NCI-H2196 treated with DMSO at 0.1 percent for 48 hours (cell line): ENCODE data around the gene SHBG.

ENCODE experiments used
- DNase-seq: peaks from one replicate; lab custom pipeline; 2025; ENCODE audit not compliant: unreplicated experiment; lab: John Stamatoyannopoulos, UW

The SHBG gene

DNA sequence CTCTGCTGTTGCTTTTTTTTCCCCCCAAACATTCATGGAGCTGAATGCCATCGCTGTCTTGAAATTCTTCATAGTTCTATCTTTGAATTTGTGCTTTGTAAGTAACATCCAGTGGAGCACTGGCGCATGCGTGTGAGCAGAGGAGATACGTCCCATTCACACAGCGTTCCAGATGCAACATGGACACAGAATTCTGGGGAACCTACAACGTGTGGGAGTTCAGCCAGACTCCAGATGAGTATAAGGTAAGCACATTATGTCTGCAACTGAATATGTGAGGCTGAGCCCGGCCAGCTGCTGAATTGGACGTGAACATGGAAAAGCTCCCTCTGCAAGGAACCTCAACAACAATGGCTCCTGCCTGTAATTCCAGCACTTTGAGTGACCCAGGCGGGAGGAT, 16.5 kb downstream of the SHBG start:
- no peak for DNase-seq

DNA sequence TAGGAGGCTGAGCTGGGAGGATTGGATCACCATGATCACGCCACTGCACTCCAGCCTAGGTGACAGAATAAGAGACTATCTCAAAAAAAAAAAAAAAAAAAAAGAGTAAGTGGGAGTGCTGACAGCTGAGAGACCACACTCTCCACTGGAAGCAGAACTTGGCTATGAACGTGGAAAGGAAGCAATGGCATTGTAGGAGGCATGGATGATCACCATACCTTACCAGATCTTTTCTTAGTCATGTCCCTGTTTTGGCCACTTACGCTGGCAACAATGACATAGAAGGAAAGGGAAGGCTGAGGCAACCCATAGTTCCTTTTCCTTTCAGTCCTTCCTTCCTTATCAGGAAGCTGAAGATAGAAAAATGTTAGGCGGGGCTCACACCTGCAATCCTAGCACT, 17.1 kb downstream of the SHBG start:
- no peak for DNase-seq

DNA sequence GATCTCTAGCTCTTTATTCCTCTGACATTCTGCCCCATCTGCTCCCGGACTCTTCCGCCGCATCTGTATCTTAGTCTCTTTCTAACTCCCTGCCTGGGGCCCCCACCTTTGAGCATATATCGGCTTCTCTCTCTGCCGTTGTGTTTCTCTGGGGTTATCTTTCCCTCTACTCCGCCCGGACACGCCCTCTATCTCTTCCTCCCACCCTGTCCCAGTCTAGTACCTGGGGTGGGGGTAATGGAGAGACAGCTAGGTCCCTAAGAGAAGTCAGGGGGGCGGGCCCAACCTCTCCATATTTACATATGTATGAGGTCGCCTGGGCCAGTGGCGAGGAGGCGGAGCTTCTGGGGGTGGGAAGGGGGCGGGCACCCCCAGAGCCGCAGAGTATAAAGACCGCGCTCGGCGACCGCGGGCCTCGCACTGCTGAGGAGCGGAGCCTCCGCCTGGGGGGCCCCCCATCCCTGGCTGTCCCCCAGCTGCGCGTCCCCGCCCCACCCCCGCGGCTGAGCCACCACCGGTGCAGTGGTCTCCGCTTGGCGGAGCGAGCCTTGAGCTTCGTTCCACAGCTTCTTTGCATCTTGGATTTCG, 20.7 kb downstream of the SHBG start, which contains the start of gene ATP1B2:
TSS of gene ATP1B2 (plus strand) at position 418 of the 588 bp plus-strand sequence. CDS start 593 bp downstream, outside the sequence.
- peak; percentile 18 for DNase-seq

DNA sequence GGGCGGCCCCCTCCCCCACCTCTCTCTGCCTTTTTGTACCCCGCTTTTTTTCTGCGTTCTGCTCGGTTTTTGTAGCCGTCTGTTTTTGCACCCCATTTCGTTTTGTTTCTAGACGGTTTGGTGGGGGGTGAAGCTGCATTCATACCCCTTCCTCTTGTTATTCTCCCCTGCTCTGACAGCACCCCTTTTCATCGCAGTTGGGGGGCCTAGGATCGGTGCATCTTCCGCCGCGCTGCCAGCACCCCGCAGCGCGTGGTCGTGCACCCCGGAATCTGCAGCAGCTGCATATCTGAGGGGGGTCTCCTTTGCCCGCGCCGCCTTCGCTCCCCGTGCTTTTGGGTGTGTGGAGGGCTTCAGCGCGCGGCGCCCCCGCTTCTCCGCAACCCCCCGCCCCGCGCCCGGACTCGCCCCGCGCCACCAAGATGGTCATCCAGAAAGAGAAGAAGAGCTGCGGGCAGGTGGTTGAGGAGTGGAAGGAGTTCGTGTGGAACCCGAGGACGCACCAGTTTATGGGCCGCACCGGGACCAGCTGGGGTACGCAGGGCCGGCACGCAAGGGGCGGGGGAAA, 21.2 kb downstream of the SHBG start:
- DNase-seq = no peak

DNA sequence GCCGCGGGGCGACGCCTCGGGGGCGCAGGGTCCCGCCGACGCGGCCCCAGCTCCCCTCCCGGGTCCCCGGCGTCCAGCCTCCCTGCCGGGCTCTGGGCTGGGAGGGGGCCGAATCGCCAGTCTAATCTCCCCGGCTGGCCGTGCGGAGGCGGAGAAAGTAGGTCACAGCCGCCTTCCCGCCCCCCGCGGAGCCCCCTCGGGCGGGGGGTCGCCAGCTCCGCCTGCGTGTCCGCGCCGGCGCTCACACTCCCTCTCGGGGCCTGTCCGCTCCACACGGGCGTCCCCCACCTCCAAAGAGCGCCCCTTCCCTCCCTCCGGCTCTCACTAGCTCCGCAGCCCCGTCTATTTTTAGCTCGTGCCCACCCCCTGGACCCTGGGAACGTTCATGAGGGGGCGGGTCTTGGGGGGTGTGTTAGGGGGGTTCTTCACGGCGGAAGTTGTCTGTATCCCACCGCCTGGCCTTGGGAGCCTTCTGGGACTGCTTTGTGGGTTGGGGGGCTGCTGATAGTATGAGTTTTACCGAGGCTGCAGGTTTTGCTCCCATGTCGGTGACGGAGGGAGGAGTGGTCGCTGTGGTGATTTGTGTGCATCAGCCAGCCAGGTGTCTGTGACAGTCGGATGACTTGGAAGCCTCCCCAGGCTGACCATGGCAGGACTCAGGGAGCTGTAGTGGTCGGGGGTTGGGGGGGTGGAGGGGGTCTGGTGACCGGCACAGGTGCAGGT, 21.9 kb downstream of the SHBG start:
- DNase-seq = no peak

DNA sequence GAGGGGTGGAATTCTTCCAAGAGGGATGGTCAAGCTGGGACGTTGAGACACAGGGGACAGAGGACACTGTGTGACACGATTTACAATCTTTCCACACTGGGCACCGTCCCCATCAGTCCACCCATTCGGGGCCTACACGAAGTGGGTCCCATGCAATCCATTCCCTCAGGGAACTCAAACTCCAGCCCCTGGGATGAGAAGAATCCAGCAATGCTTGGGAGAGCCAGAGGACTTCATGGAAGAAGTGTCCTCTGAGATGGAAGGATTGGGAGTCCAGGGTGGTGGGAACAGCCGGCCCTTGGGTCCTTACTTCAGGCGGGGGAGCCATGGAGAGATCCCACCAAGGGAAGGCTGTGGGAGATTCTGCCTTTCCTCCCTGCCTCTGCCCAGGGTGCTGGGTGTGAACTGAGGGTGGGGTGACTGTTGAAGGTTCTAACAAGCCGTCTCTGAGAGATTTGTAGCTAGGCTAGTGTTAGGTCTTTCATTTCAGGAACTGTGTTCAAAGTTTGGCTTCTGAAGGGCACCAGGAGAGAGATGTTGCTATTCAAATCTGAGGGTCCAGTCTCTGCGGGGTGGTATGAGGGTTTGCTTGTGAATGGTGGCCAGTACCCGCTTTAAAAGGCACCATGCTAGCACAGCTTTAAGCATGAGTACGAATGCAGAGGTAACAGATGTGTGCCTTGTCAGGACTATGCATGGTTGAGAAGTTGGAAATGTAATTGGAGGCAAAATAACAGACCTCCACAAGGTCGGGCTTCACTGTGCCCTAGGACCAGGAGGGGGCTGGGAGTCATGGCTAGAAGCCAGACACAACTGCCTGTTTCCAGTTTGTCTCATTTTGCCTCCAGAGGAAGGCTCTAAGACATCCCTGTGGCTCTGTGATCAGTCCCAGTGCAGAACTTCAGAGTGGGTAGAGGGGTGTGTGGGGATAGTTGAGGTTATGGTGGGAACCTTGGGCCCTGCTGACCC, 22.7 kb downstream of the SHBG start:
- no peak for DNase-seq

DNA sequence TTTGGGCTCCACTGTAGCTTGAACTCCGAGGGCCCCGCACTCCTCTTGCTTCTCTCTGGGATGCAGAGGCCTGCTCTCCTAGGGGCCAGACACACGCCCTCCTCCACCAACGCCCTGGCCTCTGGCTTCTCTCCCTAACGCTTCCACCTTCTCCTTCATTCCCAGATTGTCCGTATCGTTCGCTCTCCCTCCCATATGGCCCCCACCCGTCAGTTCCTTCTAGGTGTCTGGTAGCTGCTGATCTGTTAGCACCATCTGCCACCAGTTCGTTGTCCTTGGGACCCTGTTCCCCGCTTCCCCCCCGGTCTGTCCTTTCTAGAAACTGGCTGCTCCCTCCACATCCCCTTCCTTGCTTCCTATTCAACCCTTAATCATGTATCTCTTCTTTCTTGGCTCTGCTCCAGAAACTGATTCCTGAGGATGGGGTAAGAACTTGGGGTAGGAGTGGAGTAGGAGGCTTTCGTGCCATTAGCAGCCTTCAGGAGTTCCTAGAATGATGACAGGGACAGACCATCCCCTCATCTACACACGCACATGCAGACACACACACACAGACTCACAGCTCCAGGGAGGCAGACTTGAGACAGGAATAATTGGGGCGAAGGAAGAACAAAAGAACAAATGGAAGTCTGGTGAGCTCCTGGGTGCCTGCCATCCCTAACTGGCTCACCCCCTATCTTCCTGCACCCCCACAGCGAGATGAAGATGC, 25.1 kb downstream of the SHBG start:
- no peak for DNase-seq

DNA sequence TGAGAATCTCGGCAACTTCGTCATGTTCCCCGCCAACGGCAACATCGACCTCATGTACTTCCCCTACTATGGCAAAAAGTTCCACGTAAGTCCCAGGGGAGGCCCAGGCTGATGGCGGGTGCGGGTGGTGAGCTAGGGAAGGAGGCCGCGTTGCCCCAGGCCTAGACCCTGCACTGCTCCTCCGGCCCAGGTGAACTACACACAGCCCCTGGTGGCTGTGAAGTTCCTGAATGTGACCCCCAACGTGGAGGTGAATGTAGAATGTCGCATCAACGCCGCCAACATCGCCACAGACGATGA, 25.6 kb downstream of the SHBG start:
- DNase-seq = no peak

DNA sequence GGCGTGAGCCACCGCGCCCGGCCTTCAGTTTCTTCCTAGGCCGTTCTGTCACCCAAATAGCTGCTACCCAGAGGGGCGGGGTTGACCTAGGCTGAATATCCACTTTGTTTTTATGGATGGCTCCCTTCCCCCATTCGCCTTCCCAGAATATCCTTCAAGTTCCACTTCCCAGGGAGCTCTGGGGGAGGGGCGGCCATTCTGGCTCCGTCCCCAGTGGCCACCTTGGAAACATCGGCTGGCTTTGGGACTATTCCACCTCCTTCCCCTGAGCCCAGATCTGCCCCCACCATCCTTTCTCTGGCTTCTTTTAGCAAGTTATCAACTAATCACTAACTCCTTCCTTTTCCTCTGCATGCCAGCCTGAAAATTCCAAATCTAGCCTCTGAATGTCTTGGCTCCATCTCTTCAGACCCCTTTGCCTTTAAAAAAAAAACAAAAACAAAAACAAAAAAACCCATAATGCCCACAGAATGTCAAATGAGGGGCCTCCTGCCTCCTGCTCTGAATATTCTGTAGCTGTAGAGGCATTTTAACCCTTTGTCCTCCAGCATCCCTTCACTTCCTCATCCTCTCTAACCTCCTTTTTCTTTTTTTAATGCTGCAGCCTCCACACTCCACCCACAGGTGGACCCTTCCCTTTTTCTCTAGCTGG, 27.1 kb downstream of the SHBG start:
- DNase-seq = no peak

DNA sequence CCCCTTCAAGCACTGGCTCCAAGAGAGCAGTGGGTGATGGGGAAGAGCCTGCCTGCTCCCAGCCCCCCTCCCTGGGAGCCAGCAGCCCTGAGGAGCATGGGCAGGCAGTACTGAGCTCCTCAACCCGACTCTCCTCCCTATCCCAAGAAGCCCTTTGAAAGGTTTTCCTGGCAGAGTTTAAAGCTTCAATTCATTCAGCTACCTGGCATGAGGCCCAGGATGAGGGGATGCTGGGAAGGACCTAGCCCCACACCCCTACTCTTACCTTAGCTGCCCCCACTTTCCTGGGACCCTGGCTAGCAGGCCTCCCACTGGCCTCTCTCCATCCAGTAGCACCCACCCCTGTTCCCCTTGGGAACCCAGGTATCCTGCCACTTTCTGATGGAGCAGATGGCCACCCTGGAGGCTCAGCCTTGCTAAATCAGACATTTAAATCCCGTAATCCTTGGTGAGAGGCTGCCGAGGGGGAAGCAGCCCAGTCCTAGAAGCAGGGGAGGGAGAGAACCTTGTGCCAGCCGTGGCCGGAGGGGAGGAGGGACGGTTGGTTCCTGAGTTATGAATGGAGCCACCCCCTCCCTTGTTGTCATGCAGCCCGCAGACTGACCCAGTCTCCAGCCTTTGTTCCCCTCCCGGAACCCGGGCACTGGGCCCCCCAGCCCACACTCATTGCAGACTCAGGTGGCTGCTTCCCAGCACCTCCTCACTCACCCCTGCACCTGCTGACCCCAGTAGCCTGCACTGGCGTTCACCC, 37.9 kb downstream of the SHBG start:
- no peak for DNase-seq

DNA sequence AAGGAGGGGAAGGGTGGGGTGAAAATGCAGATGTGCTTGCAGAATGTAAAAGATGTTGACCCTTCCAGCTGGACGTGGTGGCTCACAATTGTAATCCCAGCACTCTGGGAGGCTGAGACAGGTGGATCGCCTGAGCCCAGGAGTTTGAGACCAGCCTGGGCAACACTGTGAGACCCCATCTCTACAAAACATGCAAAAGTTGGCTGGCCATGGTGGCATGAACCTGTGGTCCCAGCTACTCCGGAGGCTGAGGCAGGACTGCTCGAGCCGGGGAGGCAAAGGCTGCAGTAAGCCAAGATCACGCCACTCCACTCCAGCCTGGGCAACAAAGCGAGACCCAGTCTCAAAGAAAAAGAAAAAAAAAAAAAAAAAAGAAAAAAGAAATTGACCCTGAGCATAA, 38.5 kb downstream of the SHBG start:
- DNase-seq = no peak

DNA sequence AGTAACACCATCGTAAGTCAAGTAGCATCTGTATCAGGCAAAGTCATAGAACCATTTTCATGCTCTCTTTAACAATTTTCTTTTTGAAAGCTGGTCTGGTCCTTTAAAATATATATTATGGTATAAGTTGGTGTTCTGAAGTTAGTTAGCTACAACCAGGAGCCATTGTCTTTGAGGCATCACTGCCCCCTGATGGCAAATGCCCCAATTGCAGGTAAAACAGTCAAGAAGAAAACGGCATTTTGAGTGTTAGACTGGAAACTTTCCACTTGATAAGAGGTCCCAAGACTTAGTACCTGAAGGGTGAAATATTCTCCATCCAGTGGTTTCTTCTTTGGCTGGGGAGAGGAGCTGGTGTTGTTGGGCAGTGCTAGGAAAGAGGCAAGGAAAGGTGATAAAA, 43.3 kb downstream of the SHBG start:
- DNase-seq = no peak

DNA sequence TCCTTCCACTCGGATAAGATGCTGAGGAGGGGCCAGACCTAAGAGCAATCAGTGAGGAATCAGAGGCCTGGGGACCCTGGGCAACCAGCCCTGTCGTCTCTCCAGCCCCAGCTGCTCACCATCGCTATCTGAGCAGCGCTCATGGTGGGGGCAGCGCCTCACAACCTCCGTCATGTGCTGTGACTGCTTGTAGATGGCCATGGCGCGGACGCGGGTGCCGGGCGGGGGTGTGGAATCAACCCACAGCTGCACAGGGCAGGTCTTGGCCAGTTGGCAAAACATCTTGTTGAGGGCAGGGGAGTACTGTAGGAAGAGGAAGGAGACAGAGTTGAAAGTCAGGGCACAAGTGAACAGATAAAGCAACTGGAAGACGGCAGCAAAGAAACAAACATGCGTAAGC, 45.0 kb downstream of the SHBG start:
- no peak for DNase-seq

DNA sequence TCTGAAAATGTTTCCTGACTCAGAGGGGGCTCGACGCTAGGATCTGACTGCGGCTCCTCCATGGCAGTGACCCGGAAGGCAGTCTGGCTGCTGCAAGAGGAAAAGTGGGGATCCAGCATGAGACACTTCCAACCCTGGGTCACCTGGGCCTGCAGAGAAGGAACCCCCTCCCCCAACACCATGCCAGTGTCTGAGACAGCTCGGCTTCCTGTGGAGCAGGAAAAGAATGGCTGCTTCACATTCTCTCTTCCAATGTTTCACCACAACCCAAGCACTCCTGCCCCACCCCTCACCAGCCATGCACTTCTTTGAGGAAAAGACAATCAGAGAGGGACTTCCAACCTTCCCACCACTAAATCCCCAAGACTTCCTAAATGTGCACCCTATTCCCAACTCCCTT, 46.6 kb downstream of the SHBG start:
- no peak for DNase-seq

DNA sequence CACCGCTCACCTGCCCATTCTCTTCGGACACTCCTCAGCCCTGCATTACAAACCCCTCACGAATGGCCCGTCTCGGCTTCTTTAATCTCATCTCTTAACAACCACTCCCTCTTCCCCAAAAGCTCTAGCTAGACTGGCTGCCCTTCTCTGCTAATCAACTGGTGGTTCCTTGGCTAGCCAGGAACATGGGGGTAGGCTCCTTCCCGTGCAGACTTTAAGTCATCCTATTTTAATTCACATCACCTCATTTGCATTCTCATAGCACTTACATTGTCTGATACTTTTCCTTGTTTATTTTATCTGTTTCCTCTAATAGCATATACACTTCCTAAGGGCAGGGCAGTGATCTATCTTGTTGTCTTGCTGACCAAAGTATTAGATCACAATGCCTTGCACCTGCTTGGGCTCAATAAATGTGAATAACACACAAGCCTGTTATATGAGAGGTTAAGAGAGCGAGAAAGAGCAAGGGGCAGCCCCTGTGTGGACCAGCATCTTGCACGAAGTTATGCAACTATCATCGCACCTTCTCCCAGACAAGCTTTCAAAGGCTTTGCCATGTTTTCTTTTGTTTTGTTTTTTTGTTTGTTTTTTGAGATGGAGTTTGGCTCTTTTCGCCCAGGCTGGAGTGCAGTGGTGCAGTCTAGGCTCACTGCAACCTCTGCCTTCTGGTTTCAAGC, 47.6 kb downstream of the SHBG start:
- no peak for DNase-seq
